GM23338 (cell line): ENCODE data around the gene VAMP2. TPM values are rescaled to one million over a fixed set of nuclear protein-coding genes. Genes with fewer than 3 reads are reported as not detected.

Experiments
- ATAC-seq: fragments of 200-7000 bp; cut with Tn5 transposase; 3 replicates; pipeline ENCODE4 v1.9.1; 2020
- DNase-seq: peaks from one replicate; pipeline ENCODE4 v3.0.0-alpha.2; 2015; ENCODE audit warnings: low spot score
- H2AFZ ChIP-seq: fragments of 200-600 bp; sonication (generic); 2 replicates; pipeline ENCODE4 v1.8.0; 2016; ENCODE audit warnings: antibody characterized with exemption, mild to moderate bottlenecking, moderate library complexity
- H3F3A ChIP-seq: fragments of 200-600 bp; sonication (generic); replicated peaks from 2 replicates; pipeline ENCODE4 v1.8.0; 2017; ENCODE audit warnings: antibody characterized with exemption, mixed run types, low read depth
- H3K27ac ChIP-seq: fragments of 200-600 bp; sonication (generic); 2 replicates; pipeline ENCODE4 v1.6.1; 2016; ENCODE audit warnings: low read depth
- H3K27me3 ChIP-seq: fragments of 200-600 bp; sonication (generic); 2 replicates; pipeline ENCODE4 v1.8.0; 2016; ENCODE audit warnings: mild to moderate bottlenecking, mixed run types, moderate library complexity; ENCODE audit not compliant: insufficient read depth
- H3K36me3 ChIP-seq: fragments of 200-600 bp; sonication (generic); 2 replicates; pipeline ENCODE4 v1.8.0; 2016; ENCODE audit warnings: mild to moderate bottlenecking; ENCODE audit not compliant: insufficient read depth
- H3K4me1 ChIP-seq: fragments of 200-600 bp; sonication (generic); 2 replicates; pipeline ENCODE4 v1.8.0; 2016; ENCODE audit warnings: mild to moderate bottlenecking, moderate library complexity; ENCODE audit not compliant: insufficient read depth
- H3K4me2 ChIP-seq: fragments of 200-600 bp; sonication (generic); 2 replicates; pipeline ENCODE4 v1.7.1; 2017; ENCODE audit warnings: mixed run types
- H3K4me3 ChIP-seq: fragments of 200-600 bp; sonication (generic); 2 replicates; pipeline ENCODE4 v1.6.1; 2016; ENCODE audit warnings: mixed run types
- H3K79me2 ChIP-seq: fragments of 200-600 bp; sonication (generic); replicated peaks from 2 replicates; pipeline ENCODE4 v1.8.0; 2017; ENCODE audit warnings: mild to moderate bottlenecking; ENCODE audit not compliant: insufficient read depth
- H3K9me2 ChIP-seq: fragments of 200-600 bp; sonication (generic); 2 replicates; pipeline ENCODE4 v1.8.0; 2017; ENCODE audit not compliant: insufficient read depth
- H4K20me1 ChIP-seq: fragments of 200-600 bp; sonication (generic); replicated peaks from 2 replicates; pipeline ENCODE4 v1.8.0; 2017; ENCODE audit warnings: mild to moderate bottlenecking; ENCODE audit not compliant: insufficient read depth
- H3K27ac Mint-ChIP-seq: 2 replicates; pipeline ENCODE4 v1.8.0; 2020; ENCODE audit warnings: inconsistent platforms, mild to moderate bottlenecking, moderate library complexity, mixed read lengths
- H3K27me3 Mint-ChIP-seq: 3 replicates; pipeline ENCODE4 v1.8.0; 2022; ENCODE audit warnings: low read depth, mild to moderate bottlenecking, moderate library complexity, mixed read lengths, inconsistent platforms; ENCODE audit not compliant: insufficient read depth, poor library complexity
- H3K36me3 Mint-ChIP-seq: 3 replicates; pipeline ENCODE4 v1.8.0; 2021; ENCODE audit warnings: low read depth, mild to moderate bottlenecking, inconsistent platforms, moderate library complexity, mixed read lengths
- H3K4me1 Mint-ChIP-seq: 3 replicates; pipeline ENCODE4 v1.8.0; 2020; ENCODE audit warnings: mild to moderate bottlenecking, inconsistent platforms, mixed read lengths
- H3K4me3 Mint-ChIP-seq: 3 replicates; pipeline ENCODE4 v1.8.0; 2021; ENCODE audit warnings: moderate library complexity, mild to moderate bottlenecking, inconsistent platforms, mixed read lengths
- H3K9me3 Mint-ChIP-seq: 3 replicates; pipeline ENCODE4 v1.8.0; 2020; ENCODE audit warnings: moderate library complexity, mild to moderate bottlenecking, inconsistent platforms, mixed read lengths
- CREB1 ChIP-seq: fragments of 250-450 bp; sonication (Bioruptor Pico); IDR thresholded peaks from 2 replicates; pipeline ENCODE4 v1.5.0; 2020; ENCODE audit warnings: low read depth, mild to moderate bottlenecking, moderate library complexity
- CTCF ChIP-seq, 2 experiments: fragments of 200-600 bp in 1 of 2; sonication (generic) in 1 of 2; conservative IDR thresholded peaks; 2 replicates each; pipeline versions ENCODE4 v1.5.1 to v1.6.1; 2016 to 2017; ENCODE audit warnings: antibody characterized with exemption in 2 of 2, low read depth in 2 of 2, mild to moderate bottlenecking in 2 of 2, moderate library complexity in 1 of 2
- EZH2 ChIP-seq: fragments of 200-600 bp; sonication (generic); IDR thresholded peaks from one replicate; pipeline ENCODE4 v1.8.0; 2017; ENCODE audit warnings: antibody characterized with exemption, mild to moderate bottlenecking, low read depth; ENCODE audit not compliant: unreplicated experiment
- EZH2phosphoT487 ChIP-seq: fragments of 200-600 bp; sonication (generic); IDR thresholded peaks from one replicate; pipeline ENCODE4 v1.8.1; 2018; ENCODE audit warnings: antibody characterized with exemption; ENCODE audit not compliant: unreplicated experiment
- JUNB ChIP-seq: IDR thresholded peaks from one replicate; pipeline ENCODE4 v1.6.1; 2016; ENCODE audit warnings: antibody characterized with exemption; ENCODE audit not compliant: unreplicated experiment
- NANOG ChIP-seq: IDR thresholded peaks from 2 replicates; pipeline ENCODE4 v1.6.1; 2016; ENCODE audit warnings: antibody characterized with exemption, borderline replicate concordance
- POLR2AphosphoS5 ChIP-seq: IDR thresholded peaks from 2 replicates; pipeline ENCODE4 v1.6.1; 2016; ENCODE audit warnings: antibody characterized with exemption, low read depth
- REST ChIP-seq: IDR thresholded peaks from one replicate; pipeline ENCODE4 v1.6.1; 2018; ENCODE audit warnings: antibody characterized with exemption; ENCODE audit not compliant: unreplicated experiment
- STAT1 ChIP-seq: IDR thresholded peaks from one replicate; pipeline ENCODE4 v1.6.1; 2016; ENCODE audit warnings: antibody characterized with exemption; ENCODE audit not compliant: unreplicated experiment
- ZNF114 ChIP-seq: fragments of 250-450 bp; sonication (Bioruptor Pico); IDR thresholded peaks from 2 replicates; pipeline ENCODE4 v1.5.0; 2020; ENCODE audit warnings: mild to moderate bottlenecking, moderate library complexity
- ZNF331 ChIP-seq: fragments of 250-450 bp; sonication (Bioruptor Pico); IDR thresholded peaks from 2 replicates; pipeline ENCODE4 v1.5.0; 2020; ENCODE audit warnings: low read depth, mild to moderate bottlenecking, moderate library complexity
- ZNF462 ChIP-seq: fragments of 250-450 bp; sonication (Bioruptor Pico); IDR thresholded peaks from 2 replicates; pipeline ENCODE4 v1.5.0; 2020; ENCODE audit warnings: mild to moderate bottlenecking, moderate library complexity
- polyA plus RNA-seq: library from polyadenylated mRNA; unstranded; fragments of >200 nt; fragmentation: Nextera tagmentation; extraction: Ambion mirVana; gene quantifications from 2 replicates; pipeline ENCODE4 v1.2.1, GENCODE V29; 2016
- total RNA-seq: library from RNA; depleted of rRNA; stranded (reverse); fragments of >200 nt; shearing (Covaris generic); gene quantifications from 2 replicates; pipeline ENCODE4 v1.2.3, GENCODE V29; 2014
- TF ChIP-seq, protein P1 (sequence below): IDR thresholded peaks from 2 replicates; pipeline ENCODE4 v1.6.1; 2016; ENCODE audit warnings: antibody characterized with exemption

The VAMP2 gene
- total and polyA plus RNA-seq, 2 experiments from 2014 or later, result 6.9 to 32.3 TPM

DNA sequence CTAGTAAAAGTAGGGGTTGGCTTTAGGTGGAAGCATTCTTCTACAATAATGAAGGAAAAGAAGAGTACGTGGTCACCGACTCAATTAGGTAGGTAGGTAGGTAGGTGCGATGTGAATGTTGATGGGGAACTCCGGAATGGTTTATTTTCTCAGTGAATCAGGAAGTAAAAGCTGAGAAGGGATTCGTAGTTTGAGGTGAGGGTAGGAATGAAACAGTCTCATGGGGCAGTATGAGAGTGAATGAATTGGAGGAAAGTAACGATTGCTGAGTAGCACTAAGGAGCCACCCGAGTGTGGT, 24.4 kb downstream of the VAMP2 start:
- Histone ChIP-seq H3F3A (peaks cover 32% of the 10 kb centered on the region), H3K36me3 (peaks cover 7% of the 10 kb centered on the region; the same call in 1 of the 2 replicates), H3K9me2 (no peaks in the 10 kb centered on the region), H3K4me2 (peak overlapping the region; percentile 91), H2AFZ (peak overlapping the region; percentile 97), H3K27ac (no peak overlapping the region), H3K27me3 (peaks cover 21% of the 10 kb centered on the region), H3K79me2 (no peaks in the 10 kb centered on the region), H4K20me1 (no peaks in the 10 kb centered on the region), H3K4me1 (peaks cover 18% of the 10 kb centered on the region), H3K4me3 (peak overlapping the region; percentile 82)
- Mint-ChIP-seq H3K9me3 (peaks cover 4% of the 10 kb centered on the region; the same call in 1 of the 3 replicates), H3K4me1 (peaks cover 11% of the 10 kb centered on the region), H3K4me3 (no peak overlapping the region), H3K36me3 (peaks cover 17% of the 10 kb centered on the region), H3K27ac (no peak overlapping the region), H3K27me3 (peaks cover 8% of the 10 kb centered on the region)
- TF ChIP-seq ZNF114 (CRISPR knock-in tag) (no peak), ZNF462 (CRISPR knock-in tag) (no peak), CTCF (conservative IDR thresholded peaks at IDR 0.05; ENCODE audit: low read depth in 2 of 2) (no peak), STAT1 (no peak), ZNF331 (no peak), POLR2AphosphoS5 (no peak), NANOG (no peak), REST (no peak), JUNB (no peak), EZH2phosphoT487 (no peak), CREB1 (CRISPR knock-in tag) (no peak), EZH2 (no peak)
- TF ChIP-seq, protein P1, sequence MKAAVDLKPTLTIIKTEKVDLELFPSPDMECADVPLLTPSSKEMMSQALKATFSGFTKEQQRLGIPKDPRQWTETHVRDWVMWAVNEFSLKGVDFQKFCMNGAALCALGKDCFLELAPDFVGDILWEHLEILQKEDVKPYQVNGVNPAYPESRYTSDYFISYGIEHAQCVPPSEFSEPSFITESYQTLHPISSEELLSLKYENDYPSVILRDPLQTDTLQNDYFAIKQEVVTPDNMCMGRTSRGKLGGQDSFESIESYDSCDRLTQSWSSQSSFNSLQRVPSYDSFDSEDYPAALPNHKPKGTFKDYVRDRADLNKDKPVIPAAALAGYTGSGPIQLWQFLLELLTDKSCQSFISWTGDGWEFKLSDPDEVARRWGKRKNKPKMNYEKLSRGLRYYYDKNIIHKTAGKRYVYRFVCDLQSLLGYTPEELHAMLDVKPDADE, result no peak
- ATAC-seq, result no peak; the same call in 2 of the 3 replicates
- DNase-seq, result no peak
